Stomach (tissue), 9 donors: ENCODE results near the gene LHB. TPM values are rescaled to one million over a fixed set of nuclear protein-coding genes. Genes with fewer than 3 reads are reported as not detected.

Experiments
- DNase-seq, 2 donors: peaks; one replicate each; pipeline versions ENCODE4 v3.0.0 to v3.0.0-alpha.2; 2013 to 2019
- H3K27ac ChIP-seq, 5 donors: fragments of 200-600 bp in 4 of 5; sonication (generic) in 4 of 5; one replicate each; pipeline ENCODE4 v1.5.1; 2013 to 2019; ENCODE audit warnings: mild to moderate bottlenecking in 1 of 5, moderate library complexity in 1 of 5
- H3K27me3 ChIP-seq, 3 donors: fragments of 200-600 bp; sonication (generic); one replicate each; pipeline ENCODE4 v1.5.1; 2017 to 2019; ENCODE audit warnings: mixed run types in 1 of 3
- H3K36me3 ChIP-seq, 4 donors: fragments of 200-600 bp; sonication (generic); 1 replicate in 3 of 4; 2 replicates in 1 of 4; pipeline ENCODE4 v1.5.1; 2016 to 2019
- H3K4me1 ChIP-seq, 4 donors: fragments of 200-600 bp; sonication (generic); one replicate each; pipeline ENCODE4 v1.5.1; 2016 to 2019
- H3K4me3 ChIP-seq, 4 donors: fragments of 200-600 bp; sonication (generic) in 3 of 4; one replicate each; pipeline ENCODE4 v1.5.1; 2016 to 2019; ENCODE audit warnings: mild to moderate bottlenecking in 1 of 4
- H3K9me3 ChIP-seq, 4 donors: fragments of 200-600 bp; sonication (generic); one replicate each; pipeline ENCODE4 v1.5.1; 2016 to 2019
- CTCF ChIP-seq, 7 experiments: fragments of 450-650 bp in 4 of 7; fragments of 200-600 bp in 3 of 7; sonication (generic) in 3 of 7; IDR thresholded peaks; one replicate each; pipeline ENCODE4 v1.5.1; 2016 to 2019; ENCODE audit warnings: antibody characterized with exemption in 7 of 7, control low read depth in 2 of 7, mild to moderate bottlenecking in 1 of 7
- EP300 ChIP-seq: sonication (generic); formaldehyde crosslinking; IDR thresholded peaks from one replicate; pipeline ENCODE4 v1.6.1; 2017; ENCODE audit warnings: antibody characterized with exemption
- POLR2A ChIP-seq, 4 donors: fragments of 450-650 bp; IDR thresholded peaks; one replicate each; pipeline ENCODE4 v1.6.1; 2016; ENCODE audit warnings: antibody characterized with exemption in 4 of 4, control low read depth in 2 of 4, mild to moderate bottlenecking in 1 of 4, moderate library complexity in 1 of 4
- POLR2AphosphoS5 ChIP-seq, 3 donors: sonication (generic); formaldehyde crosslinking; IDR thresholded peaks; one replicate each; pipeline ENCODE4 v1.6.1; 2016; ENCODE audit warnings: antibody characterized with exemption in 3 of 3
- WGBS, 5 donors: extraction: QIAGEN DNeasy Blood & Tissue Kit in 3 of 5; methylation state at CpG; one replicate each; pipeline versions ENCODE4 v1.1.5 to v1.1.7; 2013 to 2018; 5-methylcytosine and 5-hydroxymethylcytosine counted together
- intact Hi-C: fragments of 100-400 bp; cut with DNase I; formaldehyde crosslinking; loops from one replicate; pipeline ENCODE4 v1.15.1; 2023; ENCODE audit warnings: low total_unique reads
- polyA plus RNA-seq, 3 donors: library from polyadenylated mRNA; stranded (reverse); fragments of 200-250 nt; gene quantifications; one replicate each; pipeline ENCODE4 v1.2.3, GENCODE V29; 2013
- total RNA-seq, 5 donors: library from RNA; depleted of rRNA; stranded (reverse); fragments of >200 nt; gene quantifications; one replicate each; pipeline versions ENCODE4 v1.1.0 to v1.2.3, GENCODE V29; 2014 to 2016
- donor health status: healthy with polysubstance abuse.
- donor health status: Bipolar disorder and iron deficiency.
- donor health status: healthy.

LHB gene
- total and polyA plus RNA-seq, 8 donors = 3.8 to 45.8 (median 24.4) TPM; not detected in 4

GRCh38 chr19:49016067-49016839 is 638 bp downstream of the LHB start:
- no peaks in the 10 kb centered on the region for H3K9me3 ChIP-seq
- H3K4me3 ChIP-seq = no peak overlapping the region
- no peak overlapping the region for H3K27ac ChIP-seq
- intact Hi-C loops = no loop called here
- peaks cover 6 to 53% (median 51%) of the 10 kb centered on the region in 4 donors for H3K36me3 ChIP-seq
- DNase-seq = no peak
- peaks cover 0 to 38% (median 15%) of the 10 kb centered on the region in 3 donors for H3K27me3 ChIP-seq
- WGBS, 5 donors = 93 to 96% (median 93%) methylated on average over 15 to 26 of the region's 29 CpGs
- peaks cover 22 to 27% (median 25%) of the 10 kb centered on the region in 4 donors for H3K4me1 ChIP-seq
- TF ChIP-seq POLR2AphosphoS5 (IDR thresholded peaks at IDR 0.05) (no peak), EP300 (no peak), POLR2A (IDR thresholded peaks at IDR 0.05) (no peak), CTCF (IDR thresholded peaks at IDR 0.05) (no peak)

GRCh38 chr19:49014870-49015255 is 2.0 kb downstream of the LHB start:
- intact Hi-C loops = no loop called here
- Histone ChIP-seq H3K4me1 (peaks cover 22 to 27% (median 25%) of the 10 kb centered on the region in 4 donors), H3K9me3 (no peaks in the 10 kb centered on the region), H3K36me3 (peaks cover 16 to 67% (median 65%) of the 10 kb centered on the region in 4 donors), H3K27ac (no peak overlapping the region), H3K4me3 (no peak overlapping the region), H3K27me3 (peaks cover 0 to 24% (median 11%) of the 10 kb centered on the region in 3 donors)
- 84 to 97% (median 93%) methylated on average over 7 to 18 of the region's 18 CpGs for WGBS, 5 donors
- TF ChIP-seq POLR2AphosphoS5 (IDR thresholded peaks at IDR 0.05) (no peak), EP300 (no peak), CTCF (IDR thresholded peaks at IDR 0.05) (no peak), POLR2A (IDR thresholded peaks at IDR 0.05) (no peak)
- no peak for DNase-seq

GRCh38 chr19:49014123-49014869 is 2.6 kb downstream of the LHB start:
- no peak overlapping the region for H3K27ac ChIP-seq
- 92 to 95% (median 94%) methylated on average over 20 to 32 of the region's 32 CpGs for WGBS, 5 donors
- H3K4me3 ChIP-seq = no peak overlapping the region
- peaks cover 17 to 22% (median 20%) of the 10 kb centered on the region in 4 donors for H3K4me1 ChIP-seq
- peaks cover 19 to 73% (median 71%) of the 10 kb centered on the region in 4 donors for H3K36me3 ChIP-seq
- intact Hi-C loops = no loop called here
- no peak for DNase-seq
- TF ChIP-seq POLR2AphosphoS5 (IDR thresholded peaks at IDR 0.05) (no peak), EP300 (no peak), POLR2A (IDR thresholded peaks at IDR 0.05) (no peak)
- H3K9me3 ChIP-seq = no peaks in the 10 kb centered on the region
- peaks cover 0 to 18% (median 6%) of the 10 kb centered on the region in 3 donors for H3K27me3 ChIP-seq

- H3K4me1 ChIP-seq = no peaks in the 10 kb centered on the region
- 80 to 87% (median 85%) methylated on average over 7 to 17 of the region's 17 CpGs for WGBS, 5 donors
- intact Hi-C loops = no loop called here
- no peaks in the 10 kb centered on the region for H3K9me3 ChIP-seq
- peaks cover 36 to 98% (median 96%) of the 10 kb centered on the region in 4 donors for H3K36me3 ChIP-seq
- no peak overlapping the region for H3K4me3 ChIP-seq
- H3K27me3 ChIP-seq = no peaks in the 10 kb centered on the region
- TF ChIP-seq EP300 (no peak), POLR2A (IDR thresholded peaks at IDR 0.05) (no peak)
- no peak overlapping the region for H3K27ac ChIP-seq
- no peak for DNase-seq
Observed at GRCh38 chr19:49011194-49011593, 5.7 kb downstream of the LHB start.

GRCh38 chr19:49010453-49010852 is 6.4 kb downstream of the LHB start:
- intact Hi-C loops = no loop called here
- H3K36me3 ChIP-seq = peaks cover 42 to 98% (median 96%) of the 10 kb centered on the region in 4 donors
- no peak for TF ChIP-seq POLR2AphosphoS5 (IDR thresholded peaks at IDR 0.05)
- TF ChIP-seq EP300 = no peak
- TF ChIP-seq CTCF (IDR thresholded peaks at IDR 0.05) = no peak
- TF ChIP-seq POLR2A (IDR thresholded peaks at IDR 0.05) = no peak
- no peak for DNase-seq
- whole genome bisulfite sequencing, 5 donors = 89 to 93% (median 91%) methylated on average over 17 to 18 of the region's 18 CpGs
- H3K4me3 ChIP-seq = no peak overlapping the region
- no peaks in the 10 kb centered on the region for H3K27me3 ChIP-seq
- H3K4me1 ChIP-seq = no peaks in the 10 kb centered on the region
- H3K9me3 ChIP-seq = no peaks in the 10 kb centered on the region
- no peak overlapping the region for H3K27ac ChIP-seq
